ENCODE measurements around the gene CEP350. TPM values are rescaled to one million over a fixed set of nuclear protein-coding genes. Genes with fewer than 3 reads are reported as not detected.
A peak's percentile ranks its signal among the peaks of the same experiment; 100 is the strongest.
"Not testable (repeated sequence)": the region's sequence is repeated elsewhere in the genome, so short reads cannot be mapped to it uniquely, and the experiment has no call there.

Gene CEP350
- total RNA-seq, 2 donors from 2014 or later = 41.9 to 43.6 TPM

GRCh38 chr1:180112984-180113647, 158.5 kb downstream of the CEP350 start:
- ATAC-seq (no peak), DNase-seq (ENCODE audit: low spot score in 2 of 2) (no peak)
- Mint-ChIP-seq H3K27ac (no peak overlapping the region), H3K9me3 (no peaks in the 10 kb centered on the region), H3K36me3 (peaks cover 0 to 5% of the 10 kb centered on the region in 2 donors)

DNA sequence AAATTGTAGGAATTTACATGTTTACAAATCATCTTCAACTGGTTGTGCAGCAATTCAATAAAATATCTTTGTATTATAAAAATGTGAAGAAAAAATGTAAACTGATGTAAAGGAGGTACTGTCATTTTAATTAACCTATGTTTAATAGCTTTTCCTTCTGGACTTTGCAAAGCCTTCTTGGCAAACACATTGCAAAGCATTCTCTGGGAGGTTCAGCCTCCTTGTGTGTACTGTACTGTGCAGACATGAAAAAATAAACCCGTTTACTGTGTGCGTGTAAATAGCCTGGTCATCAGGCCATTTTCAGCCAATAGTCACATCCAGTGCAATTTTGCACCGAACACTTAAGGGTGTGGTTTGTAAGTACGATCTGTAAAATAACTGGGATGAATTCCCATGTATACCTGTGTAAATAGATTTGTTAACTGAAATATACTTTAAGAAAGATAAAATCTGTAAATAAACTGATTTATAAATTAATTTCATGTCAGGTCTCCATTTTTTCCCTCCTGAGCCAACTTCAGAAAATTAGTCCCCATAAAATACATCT, 159.9 kb downstream of the CEP350 start:
- DNase-seq (ENCODE audit: low spot score in 2 of 2) = no peak
- peaks cover 0 to 5% of the 10 kb centered on the region in 2 donors for H3K36me3 Mint-ChIP-seq
- no peaks in the 10 kb centered on the region for H3K9me3 Mint-ChIP-seq
- no peak overlapping the region for H3K27ac Mint-ChIP-seq
- ATAC-seq = no peak

DNA sequence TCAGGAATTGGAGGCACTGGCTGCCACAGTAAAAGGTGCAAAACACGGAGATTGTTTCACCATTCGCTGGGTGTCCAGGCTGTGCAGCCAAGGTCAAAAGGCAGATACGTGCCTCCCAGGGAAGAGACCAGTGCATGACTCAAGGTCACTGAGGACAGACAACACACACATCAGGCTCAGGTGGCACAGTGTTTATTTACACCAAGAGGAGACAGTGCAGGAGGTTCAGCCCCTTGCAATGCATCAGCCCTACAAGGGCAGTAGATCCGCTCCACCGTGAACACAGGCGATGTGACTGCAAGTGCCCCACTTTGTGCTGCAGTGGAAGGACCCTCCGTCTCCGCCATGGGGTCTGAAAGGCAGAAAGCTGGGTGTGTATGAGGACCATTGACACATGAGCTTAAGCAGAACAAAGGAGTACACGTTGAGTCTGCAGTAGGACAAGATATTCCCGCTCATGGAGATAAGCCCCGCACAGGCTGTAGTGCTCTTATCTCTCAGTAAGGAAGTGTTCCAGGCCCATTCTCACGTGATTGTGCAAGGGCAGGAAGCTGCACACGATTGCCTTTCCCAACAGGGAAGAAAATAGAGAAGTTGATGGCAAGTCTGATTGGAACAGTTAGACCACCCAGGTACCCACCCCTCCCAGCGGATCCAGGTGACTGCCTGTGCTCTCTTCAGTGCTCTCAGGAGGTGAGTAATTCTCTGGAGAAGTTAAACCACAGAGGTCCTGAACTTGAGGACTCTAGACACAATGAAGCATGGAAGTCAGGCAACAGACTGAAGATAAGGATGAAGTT, 162.6 kb downstream of the CEP350 start:
- ATAC-seq (peak in 1 of 2 donors; percentile 20), DNase-seq (ENCODE audit: low spot score in 2 of 2) (no peak)
- H3K36me3 Mint-ChIP-seq = no peaks in the 10 kb centered on the region
- H3K27ac Mint-ChIP-seq = peak overlapping the region in 1 of 2 donors; percentile 29
- no peaks in the 10 kb centered on the region for H3K9me3 Mint-ChIP-seq

DNA sequence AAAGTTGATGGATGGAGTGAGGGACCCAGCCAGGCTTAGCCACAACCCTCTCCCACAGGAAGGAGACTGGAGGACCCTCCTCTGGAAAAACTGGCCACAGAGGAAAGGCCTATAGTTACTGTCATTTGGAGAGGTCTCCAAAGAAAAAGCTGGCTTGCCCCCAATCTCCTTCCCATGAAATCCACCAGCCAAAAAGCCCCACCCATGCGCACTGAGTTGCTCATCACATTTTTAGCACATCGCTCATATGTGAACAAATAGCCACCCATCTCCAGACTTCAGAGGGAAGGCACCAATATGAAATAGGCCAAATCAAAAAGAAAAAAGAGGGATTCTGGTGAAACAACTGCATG, 163.1 kb downstream of the CEP350 start:
- ATAC-seq (no peak), DNase-seq (ENCODE audit: low spot score in 2 of 2) (no peak)
- Mint-ChIP-seq H3K9me3 (no peaks in the 10 kb centered on the region), H3K36me3 (no peaks in the 10 kb centered on the region), H3K27ac (no peak overlapping the region)

GRCh38 chr1:180119837-180120236, 165.2 kb downstream of the CEP350 start:
- Mint-ChIP-seq H3K9me3 (no peaks in the 10 kb centered on the region), H3K36me3 (no peaks in the 10 kb centered on the region), H3K27ac (no peak overlapping the region)
- DNase-seq (ENCODE audit: low spot score in 2 of 2) (no peak), ATAC-seq (no peak)

DNA sequence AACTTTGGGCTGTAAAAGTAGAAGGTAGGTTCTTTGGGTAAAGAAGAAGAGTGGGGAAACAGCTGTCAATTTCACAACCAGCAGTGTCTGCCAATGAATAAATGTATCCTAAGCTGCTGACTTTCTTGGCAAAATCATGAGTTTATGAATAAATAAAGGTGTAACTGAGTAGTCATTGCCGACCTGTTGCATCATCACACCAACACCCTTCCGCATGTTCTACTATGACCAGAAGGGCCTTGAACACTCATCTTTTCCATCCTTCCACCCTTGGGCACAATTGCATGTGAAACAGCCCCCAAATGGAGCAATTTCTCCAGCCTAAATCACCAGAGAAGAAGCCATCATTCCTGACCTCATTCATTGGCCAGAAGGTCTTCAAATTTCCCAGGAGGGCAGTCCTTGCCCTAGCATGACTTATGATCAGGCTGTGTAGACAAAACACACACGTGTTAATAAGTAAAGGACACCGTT, 168.9 kb downstream of the CEP350 start:
- Mint-ChIP-seq H3K27ac (no peak overlapping the region), H3K9me3 (no peaks in the 10 kb centered on the region), H3K36me3 (no peaks in the 10 kb centered on the region)
- ATAC-seq = no peak
- no peak for DNase-seq (ENCODE audit: low spot score in 2 of 2)

DNA sequence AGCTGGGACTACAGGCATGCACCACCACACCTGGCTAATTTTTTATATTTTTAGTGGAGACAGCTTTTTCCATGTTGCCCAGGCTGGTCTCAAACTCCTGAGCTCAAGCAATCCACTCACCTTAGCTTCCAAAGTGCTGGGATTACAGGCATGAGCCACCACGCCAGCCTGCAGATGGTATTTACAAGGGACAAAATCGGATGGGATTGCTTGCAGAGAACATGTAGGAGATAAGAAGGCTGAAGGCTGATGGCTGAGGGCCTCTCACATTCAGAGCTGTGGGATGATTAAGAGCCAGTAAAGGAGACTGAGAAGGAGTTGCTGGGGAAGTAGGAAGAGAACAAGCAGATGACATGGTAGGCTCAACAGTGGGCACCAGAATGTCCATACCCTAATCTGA, 176.0 kb downstream of the CEP350 start:
- H3K27ac Mint-ChIP-seq = no peak overlapping the region
- H3K9me3 Mint-ChIP-seq = no peaks in the 10 kb centered on the region
- DNase-seq (ENCODE audit: low spot score in 2 of 2) (no peak), ATAC-seq (no peak)
- no peaks in the 10 kb centered on the region for H3K36me3 Mint-ChIP-seq

- DNase-seq (ENCODE audit: low spot score in 2 of 2) (peak in 1 of 2 donors; percentile 22), ATAC-seq (peak; percentile 66 to 93)
- Mint-ChIP-seq H3K9me3 (no peaks in the 10 kb centered on the region), H3K27ac (peak overlapping the region in 1 of 2 donors; percentile 70), H3K36me3 (no peaks in the 10 kb centered on the region)
Observed at GRCh38 chr1:180131510-180131909, 176.9 kb downstream of the CEP350 start.

DNA sequence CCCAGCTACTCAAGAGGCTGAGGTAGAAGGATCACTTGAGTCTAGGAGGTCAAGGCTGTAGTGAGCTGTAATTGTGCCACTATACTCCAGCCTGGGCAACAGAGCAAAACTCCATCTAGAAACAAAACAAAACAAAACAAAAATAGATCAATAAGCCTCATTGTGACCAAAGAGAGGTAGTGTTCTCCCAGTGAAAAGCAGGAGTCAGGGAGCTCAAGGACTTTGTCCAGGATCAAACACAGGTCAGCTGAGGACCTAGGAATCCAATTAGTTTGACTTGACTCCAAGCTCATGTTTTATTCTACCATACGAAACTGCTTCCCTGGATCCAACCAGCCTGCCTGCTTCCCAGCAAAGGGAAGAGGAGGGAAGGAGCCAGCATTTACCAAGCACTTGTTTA, 178.6 kb downstream of the CEP350 start:
- Mint-ChIP-seq H3K27ac (no peak overlapping the region), H3K36me3 (no peaks in the 10 kb centered on the region), H3K9me3 (no peaks in the 10 kb centered on the region)
- ATAC-seq (no peak), DNase-seq (ENCODE audit: low spot score in 2 of 2) (no peak)

DNA sequence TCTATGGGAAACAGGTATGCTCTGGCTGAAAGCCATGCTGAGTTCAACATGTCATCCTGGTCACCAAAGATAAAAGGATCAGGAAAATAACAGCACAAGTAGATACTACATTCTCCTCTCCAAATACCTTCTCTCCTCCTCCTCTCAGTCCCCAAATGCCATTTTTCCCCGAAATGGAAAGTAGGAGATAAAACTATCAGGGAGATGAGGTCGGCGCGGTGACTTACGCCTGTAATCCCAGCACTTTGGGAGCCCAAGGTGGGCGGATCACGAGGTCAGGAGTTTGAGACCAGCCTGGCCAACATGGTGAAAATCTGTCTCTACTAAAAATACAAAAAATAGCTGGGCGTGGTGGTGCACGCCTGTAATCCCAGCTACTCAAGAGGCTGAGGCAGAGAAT, 179.1 kb downstream of the CEP350 start:
- not testable (repeated sequence) for ATAC-seq; H3K36me3 Mint-ChIP-seq; H3K9me3 Mint-ChIP-seq; DNase-seq (ENCODE audit: low spot score in 2 of 2); H3K27ac Mint-ChIP-seq

GRCh38 chr1:180135535-180135934, 180.9 kb downstream of the CEP350 start:
- Mint-ChIP-seq H3K36me3 (no peaks in the 10 kb centered on the region), H3K27ac (no peak overlapping the region), H3K9me3 (no peaks in the 10 kb centered on the region)
- DNase-seq (ENCODE audit: low spot score in 2 of 2) = no peak
- no peak for ATAC-seq

DNA sequence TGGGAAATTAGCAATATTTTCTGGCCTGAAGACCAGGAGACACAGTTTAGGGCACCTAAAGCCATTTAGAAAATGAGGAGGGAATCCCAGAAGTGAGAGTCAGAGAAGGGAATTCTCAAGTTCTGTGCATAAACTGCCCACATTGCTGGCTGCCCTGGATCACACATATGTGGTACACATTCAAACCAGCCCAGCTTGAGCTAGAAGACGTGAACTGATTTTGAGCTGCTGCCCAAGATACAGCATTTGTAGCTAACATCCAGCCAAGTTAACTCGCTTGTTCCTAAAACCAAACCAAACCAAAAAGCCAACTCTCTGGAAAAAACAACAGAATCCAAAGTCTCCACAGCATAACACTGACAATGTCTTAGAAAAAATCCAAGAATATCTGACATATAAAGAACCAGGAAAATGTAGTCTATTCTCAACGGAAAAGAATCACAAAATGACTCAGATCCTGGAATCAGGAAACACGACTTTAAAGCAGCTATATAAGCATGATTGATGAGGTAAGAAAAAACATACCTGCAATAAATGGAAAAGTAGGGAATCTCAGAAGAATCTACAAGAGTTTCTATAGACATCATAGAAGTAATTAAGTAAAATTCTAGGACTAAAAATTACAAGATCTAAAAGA, 181.8 kb downstream of the CEP350 start:
- ATAC-seq (no peak), DNase-seq (ENCODE audit: low spot score in 2 of 2) (no peak)
- Mint-ChIP-seq H3K36me3 (no peaks in the 10 kb centered on the region), H3K9me3 (no peaks in the 10 kb centered on the region), H3K27ac (no peak overlapping the region)

DNA sequence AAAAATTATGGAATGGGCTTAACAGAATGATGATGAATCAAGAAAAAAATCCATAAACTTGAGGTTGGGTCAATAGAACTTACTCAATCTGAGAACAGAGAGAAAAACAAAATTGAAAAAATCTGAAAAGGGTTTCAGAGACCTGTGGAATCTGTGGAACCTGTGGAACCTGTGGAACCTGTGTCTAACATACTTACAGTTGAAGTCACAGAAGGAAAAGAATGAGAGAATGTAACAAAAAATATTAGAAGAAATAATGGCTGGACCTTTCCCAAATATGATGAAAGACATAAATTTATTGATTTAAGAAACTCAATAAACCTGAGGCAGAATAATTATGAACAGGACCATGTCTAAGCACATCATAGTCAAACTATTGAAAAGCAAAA, 182.4 kb downstream of the CEP350 start:
- DNase-seq (ENCODE audit: low spot score in 2 of 2) (no peak), ATAC-seq (no peak)
- Mint-ChIP-seq H3K27ac (no peak overlapping the region), H3K9me3 (no peaks in the 10 kb centered on the region), H3K36me3 (no peaks in the 10 kb centered on the region)

DNA sequence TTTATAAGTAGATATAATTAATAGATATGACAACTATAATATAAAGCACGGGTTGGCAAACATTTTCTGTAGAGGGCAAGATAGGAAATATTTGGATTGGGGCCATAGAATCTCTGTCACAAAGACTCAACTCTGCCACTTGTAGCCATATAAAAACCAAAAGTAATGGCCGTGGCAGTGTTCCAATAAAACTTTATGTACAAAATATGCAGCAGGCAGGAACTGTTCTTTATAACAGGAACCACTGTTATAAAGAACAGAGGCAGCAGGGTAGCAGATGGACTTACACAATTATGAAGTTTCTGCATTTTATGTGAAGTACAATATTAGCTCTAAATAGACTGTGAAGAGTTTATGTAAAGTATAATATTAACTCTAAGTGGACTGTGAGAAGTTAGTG, 183.2 kb downstream of the CEP350 start:
- ATAC-seq (no peak), DNase-seq (ENCODE audit: low spot score in 2 of 2) (no peak)
- H3K9me3 Mint-ChIP-seq = no peaks in the 10 kb centered on the region
- H3K36me3 Mint-ChIP-seq = no peaks in the 10 kb centered on the region
- no peak overlapping the region for H3K27ac Mint-ChIP-seq

GRCh38 chr1:180141381-180141934, 186.8 kb downstream of the CEP350 start:
- DNase-seq (ENCODE audit: low spot score in 2 of 2) = no peak
- Mint-ChIP-seq H3K9me3 (no peaks in the 10 kb centered on the region), H3K36me3 (no peaks in the 10 kb centered on the region), H3K27ac (no peak overlapping the region)
- no peak for ATAC-seq

- H3K36me3 Mint-ChIP-seq = no peaks in the 10 kb centered on the region
- H3K27ac Mint-ChIP-seq = no peak overlapping the region
- DNase-seq (ENCODE audit: low spot score in 2 of 2) (no peak), ATAC-seq (no peak)
- no peaks in the 10 kb centered on the region for H3K9me3 Mint-ChIP-seq
Observed at GRCh38 chr1:180143359-180143758, 188.7 kb downstream of the CEP350 start.

Data from activated naive CD4-positive, alpha-beta T cell treated with anti-CD3 and anti-CD28 coated beads, Interleukin-2, amount 50 U/mL, for 72 hours (primary cell).